Mesendoderm (in vitro differentiated cells): ENCODE data around the gene HES3.

Source experiments
- DNase-seq: peaks from one replicate; pipeline ENCODE4 v3.0.0; 2013
- H2AK5ac ChIP-seq: 2 replicates; pipeline ENCODE4 v1.6.1; 2013; ENCODE audit warnings: low read length, inconsistent platforms
- H2BK120ac ChIP-seq: 2 replicates; pipeline ENCODE4 v1.6.1; 2013; ENCODE audit warnings: low read depth, mild to moderate bottlenecking, low read length, moderate library complexity, mixed read lengths
- H2BK15ac ChIP-seq: replicated peaks from 2 replicates; pipeline ENCODE4 v1.6.1; 2013; ENCODE audit warnings: low read depth, mild to moderate bottlenecking, moderate library complexity
- H2BK5ac ChIP-seq: 2 replicates; pipeline ENCODE4 v1.6.1; 2013; ENCODE audit warnings: low read length, inconsistent platforms
- H3K18ac ChIP-seq: 2 replicates; pipeline ENCODE4 v1.6.1; 2013; ENCODE audit warnings: mild to moderate bottlenecking, low read length, mixed read lengths
- H3K23ac ChIP-seq: one replicate; pipeline ENCODE4 v1.6.1; 2013; ENCODE audit warnings: low read length
- H3K27ac ChIP-seq: 2 replicates; pipeline ENCODE4 v1.5.1; 2013; ENCODE audit warnings: low read depth, mild to moderate bottlenecking, inconsistent platforms, low read length, moderate library complexity
- H3K27me3 ChIP-seq: 2 replicates; pipeline ENCODE4 v1.6.1; 2013; ENCODE audit warnings: low read length, control low read depth, mild to moderate bottlenecking, inconsistent platforms; ENCODE audit not compliant: insufficient read depth, poor library complexity
- H3K36me3 ChIP-seq: 2 replicates; pipeline ENCODE4 v1.6.1; 2013; ENCODE audit warnings: low read length, inconsistent platforms; ENCODE audit not compliant: control insufficient read depth, insufficient read depth
- H3K4ac ChIP-seq: one replicate; pipeline ENCODE4 v1.6.1; 2013; ENCODE audit warnings: low read depth, mild to moderate bottlenecking, low read length, moderate library complexity
- H3K4me1 ChIP-seq: 2 replicates; pipeline ENCODE4 v1.6.1; 2013; ENCODE audit warnings: low read depth, low read length, inconsistent platforms; ENCODE audit not compliant: control insufficient read depth
- H3K4me2 ChIP-seq: 2 replicates; pipeline ENCODE4 v1.6.1; 2013; ENCODE audit warnings: low read length
- H3K4me3 ChIP-seq: 2 replicates; pipeline ENCODE4 v1.5.1; 2013; ENCODE audit warnings: mild to moderate bottlenecking, low read length
- H3K56ac ChIP-seq: one replicate; pipeline ENCODE4 v1.6.1; 2013; ENCODE audit warnings: low read length
- H3K79me1 ChIP-seq: 2 replicates; pipeline ENCODE4 v1.6.1; 2013; ENCODE audit warnings: low read length, inconsistent platforms
- H3K79me2 ChIP-seq: 2 replicates; pipeline ENCODE4 v1.6.1; 2013; ENCODE audit warnings: mild to moderate bottlenecking, low read length; ENCODE audit not compliant: control insufficient read depth, insufficient read depth
- H3K9ac ChIP-seq: 2 replicates; pipeline ENCODE4 v1.6.1; 2013; ENCODE audit warnings: low read length, inconsistent platforms
- H4K5ac ChIP-seq: one replicate; pipeline ENCODE4 v1.6.1; 2013; ENCODE audit warnings: low read length
- H4K8ac ChIP-seq: one replicate; pipeline ENCODE4 v1.6.1; 2013; ENCODE audit warnings: low read depth, mild to moderate bottlenecking, control low read depth, low read length, moderate library complexity
- WGBS: extraction: QIAGEN DNeasy Blood & Tissue Kit; methylation state at CpG from one replicate; pipeline ENCODE4 v1.1.7; 2013; ENCODE audit warnings: low lambda C conversion rate, missing lambda C conversion rate; ENCODE audit not compliant: insufficient coverage; ENCODE audit errors: extremely low coverage; 5-methylcytosine and 5-hydroxymethylcytosine counted together

The HES3 gene

DNA sequence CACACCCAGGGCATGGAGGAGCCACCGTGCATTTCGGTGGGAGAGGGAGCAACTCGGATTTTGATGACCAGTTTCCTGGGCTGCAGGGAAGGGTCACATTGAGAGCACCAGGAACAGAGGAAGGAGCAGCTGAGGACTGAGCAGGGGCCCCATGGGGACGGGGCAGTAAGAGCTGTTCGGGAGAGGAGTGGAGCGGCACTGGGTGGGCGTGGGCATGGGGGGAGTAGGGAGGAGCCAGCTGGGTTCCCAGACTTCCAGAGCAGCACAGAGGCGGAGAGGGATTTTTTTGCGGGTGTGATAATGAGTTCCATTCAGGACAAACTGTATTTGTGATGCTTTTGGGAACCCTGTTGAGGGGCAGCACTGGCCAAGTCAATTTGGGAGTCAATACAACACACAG is 34.3 kb downstream of the HES3 start:
- Histone ChIP-seq H2AK5ac (no peak overlapping the region), H3K56ac (no peak overlapping the region), H4K5ac (no peak overlapping the region), H3K23ac (no peak overlapping the region), H3K36me3 (peaks cover 2% of the 10 kb centered on the region), H3K4ac (no peak overlapping the region), H3K27me3 (no peaks in the 10 kb centered on the region), H3K4me2 (no peak overlapping the region), H3K79me1 (no peaks in the 10 kb centered on the region), H3K4me1 (no peaks in the 10 kb centered on the region), H2BK5ac (no peak overlapping the region), H2BK120ac (no peak overlapping the region), H4K8ac (no peak overlapping the region), H3K79me2 (no peaks in the 10 kb centered on the region), H3K27ac (no peak overlapping the region), H3K4me3 (no peak overlapping the region), H3K9ac (no peak overlapping the region), H3K18ac (no peak overlapping the region), H2BK15ac (no peak overlapping the region)
- no CpG with 5 or more reads among the region's 9 CpGs for WGBS
- no peak for DNase-seq

DNA sequence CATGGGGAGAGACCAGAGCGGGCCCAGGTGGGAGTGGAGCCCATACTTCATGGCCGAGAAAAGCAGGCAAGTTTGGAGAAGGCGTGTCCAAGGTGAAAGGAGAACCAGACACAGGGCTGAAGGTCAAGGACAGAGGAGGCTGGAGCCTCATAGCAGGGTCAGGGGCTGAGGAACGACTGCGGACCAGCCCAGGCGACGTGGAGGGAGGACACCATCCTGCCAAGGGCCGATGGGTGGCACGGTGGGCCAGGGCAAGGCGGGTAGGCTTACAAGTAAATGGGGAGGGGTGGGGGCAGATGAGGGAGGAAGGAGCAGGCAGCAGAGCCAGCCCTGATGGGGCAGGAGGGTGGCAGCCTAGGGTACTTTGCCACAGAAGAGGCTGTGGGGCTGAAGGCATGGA is 35.1 kb downstream of the HES3 start:
- Histone ChIP-seq H3K4me1 (no peaks in the 10 kb centered on the region), H4K5ac (no peak overlapping the region), H3K4me3 (no peak overlapping the region), H3K36me3 (peaks cover 2% of the 10 kb centered on the region), H3K79me2 (no peaks in the 10 kb centered on the region), H3K23ac (no peak overlapping the region), H3K18ac (no peak overlapping the region), H4K8ac (no peak overlapping the region), H3K4ac (no peak overlapping the region), H3K56ac (no peak overlapping the region), H3K4me2 (no peak overlapping the region), H3K9ac (no peak overlapping the region), H2BK15ac (no peak overlapping the region), H3K79me1 (no peaks in the 10 kb centered on the region), H2BK5ac (no peak overlapping the region), H2AK5ac (no peak overlapping the region), H3K27ac (no peak overlapping the region), H3K27me3 (no peaks in the 10 kb centered on the region), H2BK120ac (no peak overlapping the region)
- no peak for DNase-seq
- WGBS = no CpG with 5 or more reads among the region's 10 CpGs

DNA sequence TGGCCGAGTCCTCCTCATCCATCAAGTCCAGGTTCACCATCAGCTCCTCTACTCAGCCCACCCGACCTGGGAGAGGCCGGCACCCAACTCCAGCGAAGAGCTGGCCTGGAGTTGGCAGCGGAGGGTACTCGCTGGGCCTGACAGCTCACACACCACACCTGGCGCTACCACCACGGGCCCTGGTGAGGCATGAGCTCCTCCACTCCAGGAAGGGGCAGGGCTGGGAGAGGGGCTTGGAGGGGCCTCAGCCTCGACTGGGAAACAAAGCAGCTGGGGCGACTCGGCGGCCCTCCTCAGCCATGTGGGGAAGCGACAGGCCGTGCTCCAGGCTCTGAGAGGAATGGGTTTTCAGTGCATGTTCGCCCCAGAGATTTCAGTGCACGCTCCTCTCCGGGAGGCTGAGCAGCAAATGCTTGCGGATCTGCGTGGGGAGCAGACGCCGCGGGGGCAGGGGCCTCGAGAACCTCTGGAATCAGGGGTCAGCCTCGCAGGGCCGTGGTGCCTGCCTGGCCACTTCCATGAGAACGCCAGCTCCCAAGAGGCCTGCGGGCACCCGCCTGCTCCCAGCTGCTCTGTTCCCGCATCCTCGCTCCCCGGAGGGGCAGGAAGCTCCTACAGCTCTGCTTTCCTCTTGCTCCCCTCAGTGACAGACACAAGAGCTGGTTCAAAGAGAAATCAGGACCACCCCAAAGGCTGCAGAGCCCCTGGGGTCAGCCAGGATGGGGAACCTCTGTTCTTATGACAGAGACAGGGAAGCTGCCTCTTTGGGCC is 35.8 kb downstream of the HES3 start:
- Histone ChIP-seq H4K5ac (no peak overlapping the region), H3K79me2 (no peaks in the 10 kb centered on the region), H3K27ac (no peak overlapping the region), H3K23ac (no peak overlapping the region), H3K56ac (no peak overlapping the region), H3K9ac (no peak overlapping the region), H2BK120ac (no peak overlapping the region), H3K18ac (no peak overlapping the region), H3K4ac (no peak overlapping the region), H3K4me1 (no peaks in the 10 kb centered on the region), H2BK5ac (no peak overlapping the region), H3K4me2 (no peak overlapping the region), H4K8ac (no peak overlapping the region), H2BK15ac (no peak overlapping the region), H3K4me3 (no peak overlapping the region), H3K27me3 (no peaks in the 10 kb centered on the region), H3K79me1 (no peaks in the 10 kb centered on the region), H2AK5ac (no peak overlapping the region), H3K36me3 (no peaks in the 10 kb centered on the region)
- DNase-seq = no peak
- no CpG with 5 or more reads among the region's 31 CpGs for WGBS

DNA sequence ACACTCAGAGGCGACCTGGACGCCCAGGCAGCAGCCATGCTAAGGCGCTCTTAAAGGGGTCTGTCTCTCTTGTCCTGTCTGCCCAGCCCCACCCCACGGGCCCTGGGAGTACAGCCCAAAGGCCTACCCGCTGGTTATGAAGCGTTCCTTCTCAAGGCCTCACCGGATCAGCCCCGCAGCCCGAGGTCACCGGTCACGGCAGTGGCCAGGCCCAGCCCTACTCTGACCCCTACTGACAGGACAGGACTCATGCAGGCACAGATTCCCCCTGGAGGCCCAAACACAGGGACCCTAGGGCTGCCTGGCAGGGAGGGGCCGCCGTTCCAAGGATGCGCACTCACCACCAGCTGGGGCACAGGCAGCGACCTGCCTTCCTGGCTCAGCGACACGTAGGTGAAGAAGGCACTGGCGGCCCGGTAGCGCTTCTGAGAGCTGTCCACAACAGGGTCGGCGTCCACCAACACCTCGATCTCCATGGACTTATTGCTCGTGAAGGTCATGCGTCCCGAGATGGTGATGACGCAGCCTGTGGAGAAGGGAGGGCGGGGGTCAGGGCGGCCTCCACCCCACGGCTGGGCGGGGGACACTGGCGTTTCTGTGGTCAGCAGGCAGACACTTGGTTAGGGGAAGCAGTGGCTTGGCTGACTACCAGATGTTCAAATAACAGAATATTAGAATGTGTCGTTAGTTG is 36.9 kb downstream of the HES3 start:
- Histone ChIP-seq H3K27me3 (no peaks in the 10 kb centered on the region), H2BK120ac (no peak overlapping the region), H2BK5ac (no peak overlapping the region), H3K56ac (no peak overlapping the region), H3K4me2 (no peak overlapping the region), H3K4ac (no peak overlapping the region), H3K79me2 (no peaks in the 10 kb centered on the region), H2AK5ac (no peak overlapping the region), H3K79me1 (no peaks in the 10 kb centered on the region), H3K23ac (no peak overlapping the region), H3K27ac (no peak overlapping the region), H2BK15ac (no peak overlapping the region), H4K8ac (no peak overlapping the region), H4K5ac (no peak overlapping the region), H3K18ac (no peak overlapping the region), H3K9ac (no peak overlapping the region), H3K4me3 (no peak overlapping the region), H3K36me3 (no peaks in the 10 kb centered on the region), H3K4me1 (no peaks in the 10 kb centered on the region)
- peak; percentile 70 for DNase-seq
- no CpG with 5 or more reads among the region's 33 CpGs for WGBS

DNA sequence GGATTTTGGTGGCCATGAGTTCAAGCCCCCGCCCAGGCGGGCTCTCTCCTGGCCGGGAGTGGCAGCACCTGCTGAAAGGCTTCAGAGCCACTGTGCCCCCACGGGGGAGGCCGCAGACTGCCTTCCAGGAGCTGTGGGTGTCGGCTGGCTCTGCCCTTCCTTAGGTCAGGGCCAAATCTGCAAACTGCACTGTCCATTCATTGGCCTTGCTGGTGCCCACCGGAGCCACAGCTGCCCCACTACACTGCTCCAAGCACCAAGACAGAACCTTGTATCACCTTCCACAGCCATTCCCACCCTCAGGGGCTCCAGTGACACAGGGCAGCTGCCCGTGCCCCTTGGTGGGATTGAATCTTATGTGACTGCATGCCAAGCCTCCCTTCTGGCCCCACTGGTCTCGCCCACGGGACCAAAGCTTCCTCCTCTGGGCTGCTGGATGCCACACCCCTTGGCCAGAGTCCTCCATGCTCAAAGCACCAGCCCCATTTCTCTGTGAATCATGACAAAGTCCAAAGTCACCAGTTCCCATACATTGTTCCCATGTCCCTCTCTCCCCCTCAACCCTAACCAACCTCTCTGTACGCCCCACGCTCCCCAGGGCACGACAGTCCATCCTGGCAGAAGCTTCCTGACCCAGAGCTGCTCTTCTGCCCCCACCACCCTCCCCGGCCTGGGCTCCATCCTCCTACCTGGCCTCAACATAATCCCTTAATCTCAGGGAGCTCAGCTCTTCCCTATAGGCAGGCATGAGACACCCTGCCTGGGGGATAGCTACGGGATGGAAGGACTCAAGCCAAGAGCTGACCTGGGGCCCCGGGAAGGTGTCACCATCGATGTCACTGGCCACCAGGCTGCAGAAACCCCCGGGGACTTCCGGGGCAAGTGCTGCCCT is 37.8 kb downstream of the HES3 start:
- Histone ChIP-seq H3K9ac (no peak overlapping the region), H4K5ac (no peak overlapping the region), H3K79me1 (no peaks in the 10 kb centered on the region), H3K4me1 (no peaks in the 10 kb centered on the region), H3K4ac (no peak overlapping the region), H3K27me3 (no peaks in the 10 kb centered on the region), H3K79me2 (no peaks in the 10 kb centered on the region), H2BK5ac (no peak overlapping the region), H3K36me3 (no peaks in the 10 kb centered on the region), H2BK120ac (no peak overlapping the region), H3K56ac (no peak overlapping the region), H3K18ac (no peak overlapping the region), H2BK15ac (no peak overlapping the region), H4K8ac (no peak overlapping the region), H3K4me2 (no peak overlapping the region), H3K27ac (no peak overlapping the region), H3K23ac (no peak overlapping the region), H3K4me3 (no peak overlapping the region), H2AK5ac (no peak overlapping the region)
- WGBS = no CpG with 5 or more reads among the region's 19 CpGs
- no peak for DNase-seq
